K562 (cell line): ENCODE results near the gene MRFAP1. TPM values are rescaled to one million over a fixed set of nuclear protein-coding genes. Genes with fewer than 3 reads are reported as not detected.

Experiments used
- ATAC-seq: fragments of 200-7000 bp; cut with Tn5 transposase; 3 replicates; pipeline ENCODE4 v1.9.1; 2020; ENCODE audit warnings: moderate library complexity
- BruUV-seq: library from RNA; stranded (reverse); fragments of 400-500 nt; replicated peaks from 2 replicates; lab custom pipeline; 2021; lab: Mats Ljungman, UMichigan
- CTCF ChIA-PET: fragments of 300-600 bp; formaldehyde crosslinking; extraction: SDS; loops from one replicate; lab custom pipeline; 2021; ENCODE audit warnings: low intra/inter-chr PET ratio; lab: Yijun Ruan, JAX
- POLR2A ChIA-PET: fragments of 300-600, 350-650 bp; sonication (Branson Sonifier 250); formaldehyde crosslinking; extraction: SDS; loops from one replicate; lab custom pipeline; 2021; ENCODE audit warnings: antibody characterized with exemption, inconsistent platforms; lab: Yijun Ruan, JAX
- DNase-seq, 4 experiments: peaks; one replicate each; pipeline versions ENCODE4 v3.0.0 to v3.0.0-alpha.2; 2011 to 2018; ENCODE audit warnings: low spot score in 3 of 4, mixed read lengths in 3 of 4; ENCODE audit errors: extremely low read depth in 1 of 4
- FAIRE-seq: peaks from 2 replicates; lab custom pipeline; 2011; peaks lifted over from hg19 to GRCh38; lab: Jason Lieb, UNC
- H2AFZ ChIP-seq: 2 replicates; pipeline ENCODE4 v1.6.0; 2011; ENCODE audit warnings: low read depth, low read length, control low read depth, inconsistent platforms
- H3K27ac ChIP-seq: fragments of 200-600 bp; 3 replicates; pipeline ENCODE4 v1.8.0; 2011; ENCODE audit warnings: low read depth, mild to moderate bottlenecking, control low read depth, inconsistent platforms, low read length, moderate library complexity, mixed read lengths; ENCODE audit errors: extremely low read depth
- H3K27me3 ChIP-seq, 2 experiments: fragments of 300-600 bp in 1 of 2; 2 replicates in 1 of 2; 3 replicates in 1 of 2; pipeline versions ENCODE4 v1.6.0 to v1.8.0; 2011; ENCODE audit warnings: inconsistent platforms in 2 of 2, low read length in 2 of 2, mild to moderate bottlenecking in 1 of 2, mixed read lengths in 1 of 2, moderate library complexity in 1 of 2; ENCODE audit not compliant: control insufficient read depth in 2 of 2, insufficient read depth in 2 of 2
- H3K36me3 ChIP-seq: fragments of 300-600 bp; 3 replicates; pipeline ENCODE4 v1.8.0; 2011; ENCODE audit warnings: mild to moderate bottlenecking, low read length, inconsistent platforms; ENCODE audit not compliant: control insufficient read depth, insufficient read depth
- H3K4me1 ChIP-seq, 2 experiments: fragments of 200-600 bp in 1 of 2; replicated peaks in 1 of 2; 2 replicates in 1 of 2; 3 replicates in 1 of 2; pipeline versions ENCODE4 v1.5.1 to v1.8.0; 2011; ENCODE audit warnings: inconsistent platforms in 2 of 2, low read length in 2 of 2, mild to moderate bottlenecking in 1 of 2, mixed read lengths in 1 of 2, moderate library complexity in 1 of 2; ENCODE audit not compliant: control insufficient read depth in 2 of 2, insufficient read depth in 2 of 2
- H3K4me2 ChIP-seq: 2 replicates; pipeline ENCODE4 v1.6.1; 2011; ENCODE audit warnings: low read length, control low read depth, inconsistent platforms, mixed read lengths; ENCODE audit not compliant: insufficient read depth
- H3K4me3 ChIP-seq: fragments of 200-600 bp; sonication (generic), shearing (Covaris generic); 2 replicates; pipeline ENCODE4 v1.5.1; 2016; ENCODE audit warnings: control low read depth, inconsistent platforms
- H3K79me2 ChIP-seq: fragments of 200-600 bp; 3 replicates; pipeline ENCODE4 v1.8.0; 2011; ENCODE audit warnings: low read length, inconsistent platforms; ENCODE audit not compliant: control insufficient read depth, insufficient read depth
- H3K9ac ChIP-seq, 2 experiments: 2 replicates each; pipeline versions ENCODE4 v1.6.0 to v1.6.1; 2011; ENCODE audit warnings: low read depth in 2 of 2, low read length in 2 of 2, control low read depth in 1 of 2, inconsistent platforms in 1 of 2, mild to moderate bottlenecking in 1 of 2, mixed read lengths in 1 of 2; ENCODE audit not compliant: insufficient read depth in 1 of 2
- H3K9me1 ChIP-seq: one replicate; pipeline ENCODE4 v1.6.0; 2011; ENCODE audit warnings: inconsistent platforms, mild to moderate bottlenecking, low read length, moderate library complexity; ENCODE audit not compliant: control insufficient read depth, insufficient read depth
- H3K9me3 ChIP-seq: replicated peaks from 2 replicates; pipeline ENCODE4 v1.5.1; 2011; ENCODE audit warnings: low read depth, low read length, inconsistent platforms; ENCODE audit not compliant: control insufficient read depth, insufficient read depth
- H4K20me1 ChIP-seq: replicated peaks from 2 replicates; pipeline ENCODE4 v1.6.1; 2011; ENCODE audit warnings: low read length, inconsistent platforms, mixed read lengths; ENCODE audit not compliant: control insufficient read depth, insufficient read depth
- ZNF121 ChIP-seq: sonication (generic); formaldehyde crosslinking; conservative IDR thresholded peaks from 2 replicates; pipeline ENCODE4 v1.8.0; 2022; ENCODE audit warnings: missing genetic modification reagents
- WGBS: fragments of 100-300 bp; shearing (Covaris generic); methylation state at CpG from one replicate; pipeline ENCODE4 v1.1.6; 2016; ENCODE audit warnings: low coverage, mixed read lengths; ENCODE audit not compliant: insufficient coverage; ENCODE audit errors: missing lambda C conversion rate; 5-methylcytosine and 5-hydroxymethylcytosine counted together
- in situ Hi-C: fragments of 300-500 bp; cut with MboI; formaldehyde crosslinking; loops from 4 replicates; pipeline ENCODE4 v1.15.0; 2018; ENCODE audit warnings: inconsistent platforms, mixed read lengths
- intact Hi-C: fragments of 100-400 bp; cut with micrococcal nuclease; formaldehyde crosslinking; loops from 2 replicates; pipeline ENCODE4 v1.14.2; 2022
- polyA plus RNA-seq, 8 experiments: library from polyadenylated mRNA; depleted of rRNA in 4 of 8; stranded (reverse) in 5 of 8; unstranded in 3 of 8; fragments of >200 nt; fragmentation: Nextera tagmentation in 2 of 8; fragmentation: Illumina TruSeq in 1 of 8; extraction: Ambion mirVana in 2 of 8; extraction: Trizol in 1 of 8; gene quantifications; 2 replicates each; pipeline versions ENCODE4 v1.2.1 to v1.2.3, GENCODE V29; 2011 to 2014; ENCODE audit warnings: inconsistent platforms in 1 of 8, missing spikeins in 1 of 8
- total RNA-seq, 7 experiments: library from RNA; depleted of rRNA in 6 of 7; stranded (reverse); fragments of >200 nt in 6 of 7; fragmentation: Illumina TruSeq in 2 of 7; extraction: Trizol in 2 of 7; gene quantifications; 2 replicates each; pipeline versions ENCODE4 v1.2.1 to v1.2.3, GENCODE V29; 2011 to 2021; ENCODE audit warnings: low replicate concordance in 1 of 7
- TF ChIP-seq, protein P1 (sequence below): fragments of 250-450 bp; sonication (Bioruptor Pico); IDR thresholded peaks from 2 replicates; pipeline ENCODE4 v1.5.0; 2022; ENCODE audit warnings: mild to moderate bottlenecking

Gene MRFAP1
- total and polyA plus RNA-seq, 9 of the 15 experiments (the other 6 are each of a cell fraction or from before 2014, with no cell fraction given), result 46.0 to 270 (median 151) TPM

DNA sequence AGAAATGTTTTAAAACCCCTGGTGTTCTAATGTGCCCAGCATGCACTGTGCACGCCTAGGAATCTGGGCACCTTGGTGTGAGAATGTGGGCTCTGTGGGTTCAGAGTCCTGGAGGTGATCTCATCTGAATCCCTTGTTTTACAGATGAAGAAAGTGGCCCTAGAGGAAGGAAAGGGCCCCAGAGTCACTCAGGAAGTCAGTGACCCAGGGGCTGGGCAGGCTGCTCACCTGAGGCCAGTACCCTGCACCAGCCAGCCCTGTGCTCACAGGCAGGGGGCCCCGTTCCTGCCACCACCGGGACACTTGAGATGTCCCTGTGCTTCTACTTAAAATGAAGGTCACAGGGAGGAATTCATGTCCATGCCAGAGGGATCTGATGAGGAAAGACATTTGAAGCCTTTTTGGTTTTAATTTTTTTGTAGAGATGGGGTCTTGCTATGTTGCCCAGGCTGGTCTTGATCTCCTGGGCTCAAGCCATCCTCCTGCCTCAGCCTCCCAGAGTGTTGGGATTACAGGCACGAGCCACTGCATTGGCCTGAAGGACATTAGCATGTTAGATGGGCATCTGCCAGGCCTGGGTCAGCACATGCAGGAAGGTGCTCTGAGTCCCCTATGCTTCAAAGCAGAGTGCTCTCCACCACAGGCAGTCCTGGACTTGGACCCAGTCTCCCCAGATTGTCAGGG is 45.8 kb downstream of the MRFAP1 start:
- 28% methylated on average over 4 of the region's 4 CpGs for WGBS
- H3K27ac ChIP-seq, result no peak overlapping the region
- POLR2A ChIA-PET, result interaction anchor here (0.6 to 4.8 kb wide), 2 partner anchors 10 to 322 kb away, joined by 3 to 25 read pairs; no protein-coding TSS in a partner anchor
- peaks cover 22 to 36% of the 10 kb centered on the region in 2 experiments for H3K4me1 ChIP-seq
- no peaks in the 10 kb centered on the region for H3K9me1 ChIP-seq
- DNase-seq, result no peak
- H2AFZ ChIP-seq, result no peak overlapping the region
- in situ Hi-C loops, result no loop called here
- CTCF ChIA-PET, result no interaction called here
- intact Hi-C loops, result no loop called here
- no peak for FAIRE-seq
- no TSS peak for BruUV-seq
- H3K9ac ChIP-seq, result no peak overlapping the region
- ATAC-seq, result no peak
- no peaks in the 10 kb centered on the region for H3K9me3 ChIP-seq
- H3K4me3 ChIP-seq, result no peak overlapping the region
- no peaks in the 10 kb centered on the region for H4K20me1 ChIP-seq
- no peaks in the 10 kb centered on the region for H3K36me3 ChIP-seq
- H3K79me2 ChIP-seq, result no peaks in the 10 kb centered on the region
- TF ChIP-seq, protein P1, sequence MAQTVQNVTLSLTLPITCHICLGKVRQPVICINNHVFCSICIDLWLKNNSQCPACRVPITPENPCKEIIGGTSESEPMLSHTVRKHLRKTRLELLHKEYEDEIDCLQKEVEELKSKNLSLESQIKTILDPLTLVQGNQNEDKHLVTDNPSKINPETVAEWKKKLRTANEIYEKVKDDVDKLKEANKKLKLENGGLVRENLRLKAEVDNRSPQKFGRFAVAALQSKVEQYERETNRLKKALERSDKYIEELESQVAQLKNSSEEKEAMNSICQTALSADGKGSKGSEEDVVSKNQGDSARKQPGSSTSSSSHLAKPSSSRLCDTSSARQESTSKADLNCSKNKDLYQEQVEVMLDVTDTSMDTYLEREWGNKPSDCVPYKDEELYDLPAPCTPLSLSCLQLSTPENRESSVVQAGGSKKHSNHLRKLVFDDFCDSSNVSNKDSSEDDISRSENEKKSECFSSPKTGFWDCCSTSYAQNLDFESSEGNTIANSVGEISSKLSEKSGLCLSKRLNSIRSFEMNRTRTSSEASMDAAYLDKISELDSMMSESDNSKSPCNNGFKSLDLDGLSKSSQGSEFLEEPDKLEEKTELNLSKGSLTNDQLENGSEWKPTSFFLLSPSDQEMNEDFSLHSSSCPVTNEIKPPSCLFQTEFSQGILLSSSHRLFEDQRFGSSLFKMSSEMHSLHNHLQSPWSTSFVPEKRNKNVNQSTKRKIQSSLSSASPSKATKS, result no peak
- TF ChIP-seq ZNF121, result peak; percentile 93
- no peaks in the 10 kb centered on the region for H3K27me3 ChIP-seq
- no peak overlapping the region for H3K4me2 ChIP-seq
